HepG2 (cell line): Measurements from ENCODE around the gene CCDC201. TPM values are rescaled to one million over a fixed set of nuclear protein-coding genes. Genes with fewer than 3 reads are reported as not detected.

Source experiments
- ATAC-seq: fragments of 200-7000 bp; cut with Tn5 transposase; 3 replicates; pipeline ENCODE4 v1.9.1; 2020; ENCODE audit warnings: mild to moderate bottlenecking, moderate library complexity
- BruUV-seq: library from RNA; stranded (reverse); fragments of 400-500 nt; replicated peaks from 2 replicates; lab custom pipeline; 2021; lab: Mats Ljungman, UMichigan
- CTCF ChIA-PET: fragments of 300-600 bp; formaldehyde crosslinking; extraction: SDS; loops from one replicate; lab custom pipeline; 2021; ENCODE audit warnings: low total read pairs, inconsistent platforms, low intra/inter-chr PET ratio; lab: Yijun Ruan, JAX
- POLR2A ChIA-PET: fragments of 350-600 bp; sonication (Branson Sonifier 250); formaldehyde crosslinking; loops from one replicate; lab custom pipeline; 2020; ENCODE audit warnings: antibody characterized with exemption, inconsistent platforms; lab: Yijun Ruan, JAX
- DNase-seq: peaks from one replicate; pipeline ENCODE4 v3.0.0-alpha.2; 2015; ENCODE audit warnings: low spot score
- FAIRE-seq: peaks from 3 replicates; lab custom pipeline; 2011; peaks lifted over from hg19 to GRCh38; lab: Jason Lieb, UNC
- H2AFZ ChIP-seq: one replicate; pipeline ENCODE4 v1.6.1; 2011; ENCODE audit warnings: low read length, inconsistent platforms
- H3K27ac ChIP-seq: fragments of 300-600 bp; 3 replicates; pipeline ENCODE4 v1.8.0; 2011; ENCODE audit warnings: mixed run types, mild to moderate bottlenecking, mixed read lengths, low read length, inconsistent platforms; ENCODE audit not compliant: insufficient read depth; ENCODE audit errors: extremely low read length
- H3K27me3 ChIP-seq, 2 experiments: fragments of 200-600 bp in 1 of 2; 2 replicates in 1 of 2; 3 replicates in 1 of 2; pipeline versions ENCODE4 v1.6.0 to v1.8.0; 2011; ENCODE audit warnings: low read length in 2 of 2, mild to moderate bottlenecking in 2 of 2, moderate library complexity in 2 of 2, inconsistent platforms in 1 of 2; ENCODE audit not compliant: insufficient read depth in 2 of 2, control insufficient read depth in 1 of 2
- H3K36me3 ChIP-seq, 2 experiments: fragments of 200-600 bp in 1 of 2; replicated peaks in 1 of 2; 2 replicates in 1 of 2; 3 replicates in 1 of 2; pipeline versions ENCODE4 v1.5.1 to v1.8.0; 2011; ENCODE audit warnings: low read length in 2 of 2, inconsistent platforms in 1 of 2; ENCODE audit not compliant: insufficient read depth in 2 of 2, control insufficient read depth in 1 of 2
- H3K4me1 ChIP-seq: 2 replicates; pipeline ENCODE4 v1.5.1; 2012; ENCODE audit warnings: low read length, inconsistent platforms; ENCODE audit not compliant: insufficient read depth
- H3K4me2 ChIP-seq: 2 replicates; pipeline ENCODE4 v1.6.0; 2011; ENCODE audit warnings: low read depth, low read length, inconsistent platforms
- H3K4me3 ChIP-seq, 3 experiments: fragments of 200-600 bp in 1 of 3; sonication (generic), shearing (Covaris generic) in 1 of 3; replicated peaks in 1 of 3; 2 replicates each; pipeline ENCODE4 v1.5.1; 2011 to 2016; ENCODE audit warnings: low read length in 3 of 3, inconsistent platforms in 2 of 3, low read depth in 2 of 3, mild to moderate bottlenecking in 2 of 3, control low read depth in 1 of 3, mixed read lengths in 1 of 3; ENCODE audit not compliant: insufficient read depth in 1 of 3
- H3K79me2 ChIP-seq: one replicate; pipeline ENCODE4 v1.6.1; 2011; ENCODE audit warnings: low read length, inconsistent platforms; ENCODE audit not compliant: insufficient read depth
- H3K9ac ChIP-seq: 2 replicates; pipeline ENCODE4 v1.6.0; 2011; ENCODE audit warnings: mild to moderate bottlenecking, low read depth, low read length, inconsistent platforms; ENCODE audit not compliant: insufficient read depth
- H3K9me3 ChIP-seq: 2 replicates; pipeline ENCODE4 v1.5.1; 2012; ENCODE audit warnings: mild to moderate bottlenecking, low read length
- H4K20me1 ChIP-seq: 2 replicates; pipeline ENCODE4 v1.6.0; 2011; ENCODE audit warnings: inconsistent platforms, mild to moderate bottlenecking, low read length, moderate library complexity; ENCODE audit not compliant: insufficient read depth
- ADNP ChIP-seq: sonication (generic); formaldehyde crosslinking; IDR thresholded peaks from 2 replicates; pipeline ENCODE4 v1.4.0; 2020; ENCODE audit warnings: missing genetic modification reagents
- ELF3 ChIP-seq: IDR thresholded peaks from 2 replicates; pipeline ENCODE4 v1.6.1; 2016; ENCODE audit warnings: missing genetic modification reagents, missing compliant biosample characterization
- HES4 ChIP-seq: sonication (generic); formaldehyde crosslinking; IDR thresholded peaks from 2 replicates; pipeline ENCODE4 v1.9.0; 2021; ENCODE audit warnings: mild to moderate bottlenecking, missing genetic modification reagents, borderline replicate concordance
- KDM4B ChIP-seq: sonication (generic); formaldehyde crosslinking; IDR thresholded peaks from 2 replicates; pipeline ENCODE4 v1.4.0; 2020; ENCODE audit warnings: missing genetic modification reagents
- KLF12 ChIP-seq: sonication (generic); formaldehyde crosslinking; IDR thresholded peaks from 2 replicates; pipeline ENCODE4 v1.4.0; 2020; ENCODE audit warnings: missing genetic modification reagents, borderline replicate concordance
- POLR2AphosphoS5 ChIP-seq: IDR thresholded peaks from 2 replicates; pipeline ENCODE4 v1.6.1; 2012; ENCODE audit warnings: low read depth, low read length
- SMARCC2 ChIP-seq: fragments of 450-650 bp; IDR thresholded peaks from 2 replicates; pipeline ENCODE4 v1.6.1; 2017; ENCODE audit warnings: antibody characterized with exemption, mild to moderate bottlenecking
- TAF15 ChIP-seq: fragments of 200-400 bp; formaldehyde crosslinking; IDR thresholded peaks from one replicate; pipeline ENCODE4 v1.6.1; 2018; ENCODE audit warnings: mild to moderate bottlenecking, low read depth, low read length; ENCODE audit not compliant: poor library complexity, severe bottlenecking
- ZNF577 ChIP-seq: sonication (generic); formaldehyde crosslinking; IDR thresholded peaks from 2 replicates; pipeline ENCODE4 v1.4.0; 2020; ENCODE audit warnings: mild to moderate bottlenecking, low read depth, missing genetic modification reagents, borderline replicate concordance
- ZNF674 ChIP-seq: sonication (generic); formaldehyde crosslinking; IDR thresholded peaks from 2 replicates; pipeline ENCODE4 v1.5.0; 2020; ENCODE audit warnings: low read depth, mild to moderate bottlenecking, missing genetic modification reagents
- WGBS: methylation state at CpG from one replicate; pipeline ENCODE4 v1.1.6; 2017; ENCODE audit warnings: low lambda C conversion rate; 5-methylcytosine and 5-hydroxymethylcytosine counted together
- in situ Hi-C: cut with HindIII; loops from 2 replicates; pipeline ENCODE4 v1.10.0; 2017; ENCODE audit warnings: low pct_unique_long_range_greater_than_20kb; ENCODE audit not compliant: extremely low pct_ligation_motif_present
- intact Hi-C: fragments of 100-400 bp; cut with micrococcal nuclease; formaldehyde crosslinking; loops from one replicate; pipeline ENCODE4 v1.10.0; 2022; ENCODE audit not compliant: unreplicated experiment
- polyA plus RNA-seq, 8 experiments: library from polyadenylated mRNA; depleted of rRNA in 3 of 8; stranded (reverse) in 7 of 8; unstranded in 1 of 8; fragments of >200 nt; fragmentation: Illumina TruSeq in 4 of 8; extraction: Trizol in 4 of 8; gene quantifications; 2 replicates each; pipeline versions ENCODE4 v1.2.1 to v1.2.3, GENCODE V29; 2011 to 2016; ENCODE audit warnings: low read depth in 4 of 8, missing spikeins in 1 of 8, mixed read lengths in 1 of 8; ENCODE audit not compliant: insufficient read depth in 1 of 8
- total RNA-seq, 5 experiments: library from RNA; depleted of rRNA; stranded (reverse); fragments of >200 nt; fragmentation: Illumina TruSeq; extraction: Trizol; gene quantifications; 2 replicates each; pipeline ENCODE4 v1.2.3, GENCODE V29; 2016; ENCODE audit warnings: low read depth in 1 of 5
- TF ChIP-seq, protein P1 (sequence below), 2 experiments: sonication (generic) in 1 of 2; formaldehyde crosslinking in 1 of 2; IDR thresholded peaks; 2 replicates each; pipeline versions ENCODE4 v1.6.1 to v1.9.0; 2014 to 2022; ENCODE audit warnings: antibody characterized with exemption in 1 of 2, borderline replicate concordance in 1 of 2, inconsistent platforms in 1 of 2, low read depth in 1 of 2, missing genetic modification reagents in 1 of 2
- TF ChIP-seq, protein P2 (sequence below): sonication (generic); formaldehyde crosslinking; IDR thresholded peaks from 2 replicates; pipeline ENCODE4 v1.9.0; 2021; ENCODE audit warnings: missing genetic modification reagents, mild to moderate bottlenecking, borderline replicate concordance
- TF ChIP-seq, protein P3 (sequence below): IDR thresholded peaks from 2 replicates; pipeline ENCODE4 v1.6.1; 2016; ENCODE audit warnings: low read depth

The CCDC201 gene
- total and polyA plus RNA-seq, 2 of the 13 experiments (the other 11 are each of a cell fraction or from before 2014, with no cell fraction given) = 0.92 TPM; not detected in 1

DNA sequence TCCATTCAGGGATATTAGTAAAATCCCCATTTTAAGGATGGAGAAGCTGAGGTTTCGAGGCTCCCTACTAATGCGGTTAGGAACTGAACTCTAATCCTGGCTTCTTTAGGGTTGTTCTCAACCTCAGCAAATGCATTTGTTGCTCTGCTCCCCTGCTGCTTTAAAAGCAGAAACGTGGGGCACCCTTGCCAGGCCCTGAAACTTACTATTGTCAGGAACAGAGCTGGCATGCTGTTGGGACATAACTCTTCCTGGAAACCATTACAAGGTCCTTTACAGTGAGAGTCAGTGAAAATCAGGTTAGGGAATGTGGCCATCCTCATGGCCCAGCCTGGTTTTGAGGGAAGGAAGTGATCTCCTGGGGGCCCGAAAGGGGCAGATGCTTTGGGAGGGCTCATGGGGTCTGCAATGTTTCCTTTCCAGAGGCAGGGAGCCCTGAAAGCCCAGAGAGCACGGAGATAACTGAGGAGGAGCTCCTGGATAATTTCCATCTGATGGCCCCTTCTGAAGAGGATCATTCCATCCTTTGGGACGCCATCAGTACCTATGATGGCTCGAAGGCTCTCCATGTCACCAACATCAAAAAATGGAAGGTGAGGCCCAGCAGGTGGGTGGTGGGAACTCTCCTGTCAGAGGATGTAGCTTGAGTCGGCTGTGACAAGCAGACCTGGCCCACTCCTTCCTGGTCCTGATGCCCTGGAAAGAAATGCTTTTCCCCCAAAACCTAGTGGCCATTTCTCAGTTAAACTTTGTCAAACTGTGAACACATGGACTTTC is 17.4 kb upstream of the CCDC201 start:
- ChIA-PET CTCF (interaction anchor here (0.8 to 1.9 kb wide), 3 partner anchors 18 to 27 kb away, joined by 3 to 11 read pairs (median 4); partner anchors contain the start of gene CCDC201), POLR2A (interaction anchor here (0.9 to 7.2 kb wide), 6 partner anchors 9 to 1896 kb away, joined by 3 to 118 read pairs (median 26); partner anchors contain the start of gene CCDC201)
- Histone ChIP-seq H3K4me2 (peak overlapping the region; percentile 98), H3K4me1 (peaks cover 73% of the 10 kb centered on the region), H3K79me2 (peaks cover 12% of the 10 kb centered on the region), H3K4me3 (peak overlapping the region; percentile 61 to 89 (median 84)), H4K20me1 (peaks cover 40% of the 10 kb centered on the region), H3K9ac (peak overlapping the region; percentile 95), H2AFZ (no peak overlapping the region), H3K27me3 (no peaks in the 10 kb centered on the region; a peak in 1 of 5 replicates), H3K9me3 (no peaks in the 10 kb centered on the region), H3K36me3 (peaks cover 0 to 19% of the 10 kb centered on the region in 2 experiments; a peak in 4 of 5 replicates), H3K27ac (peak overlapping the region; percentile 99)
- FAIRE-seq = no peak
- no TSS peak for BruUV-seq
- no peak for DNase-seq
- WGBS = 75% methylated on average over 5 of the region's 8 CpGs
- in situ Hi-C loops (no loop called here), intact Hi-C loops (no loop called here)
- no peak for ATAC-seq
- TF ChIP-seq KLF12 (no peak), ZNF577 (CRISPR knock-in tag) (no peak), ZNF674 (CRISPR knock-in tag) (no peak), SMARCC2 (no peak), KDM4B (CRISPR knock-in tag) (0 out of 2 replicates have a peak, but pooled peaks have one; percentile 34), TAF15 (no peak), ADNP (no peak), ELF3 (CRISPR knock-in tag) (no peak; the same call in none of the 2 replicates), POLR2AphosphoS5 (peak; percentile 52), HES4 (CRISPR knock-in tag) (no peak)
- TF ChIP-seq, protein P1, sequence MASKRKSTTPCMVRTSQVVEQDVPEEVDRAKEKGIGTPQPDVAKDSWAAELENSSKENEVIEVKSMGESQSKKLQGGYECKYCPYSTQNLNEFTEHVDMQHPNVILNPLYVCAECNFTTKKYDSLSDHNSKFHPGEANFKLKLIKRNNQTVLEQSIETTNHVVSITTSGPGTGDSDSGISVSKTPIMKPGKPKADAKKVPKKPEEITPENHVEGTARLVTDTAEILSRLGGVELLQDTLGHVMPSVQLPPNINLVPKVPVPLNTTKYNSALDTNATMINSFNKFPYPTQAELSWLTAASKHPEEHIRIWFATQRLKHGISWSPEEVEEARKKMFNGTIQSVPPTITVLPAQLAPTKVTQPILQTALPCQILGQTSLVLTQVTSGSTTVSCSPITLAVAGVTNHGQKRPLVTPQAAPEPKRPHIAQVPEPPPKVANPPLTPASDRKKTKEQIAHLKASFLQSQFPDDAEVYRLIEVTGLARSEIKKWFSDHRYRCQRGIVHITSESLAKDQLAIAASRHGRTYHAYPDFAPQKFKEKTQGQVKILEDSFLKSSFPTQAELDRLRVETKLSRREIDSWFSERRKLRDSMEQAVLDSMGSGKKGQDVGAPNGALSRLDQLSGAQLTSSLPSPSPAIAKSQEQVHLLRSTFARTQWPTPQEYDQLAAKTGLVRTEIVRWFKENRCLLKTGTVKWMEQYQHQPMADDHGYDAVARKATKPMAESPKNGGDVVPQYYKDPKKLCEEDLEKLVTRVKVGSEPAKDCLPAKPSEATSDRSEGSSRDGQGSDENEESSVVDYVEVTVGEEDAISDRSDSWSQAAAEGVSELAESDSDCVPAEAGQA (IDR thresholded peaks at IDR 0.05; ENCODE audit: low read depth) = 0 out of 2 replicates have a peak, but pooled peaks have one; percentile 44
- TF ChIP-seq, protein P1 (CRISPR knock-in tag; IDR thresholded peaks at IDR 0.05; ENCODE audit: borderline replicate concordance) = peak; percentile 78; the same call in 1 of the 2 replicates
- TF ChIP-seq, protein P2, sequence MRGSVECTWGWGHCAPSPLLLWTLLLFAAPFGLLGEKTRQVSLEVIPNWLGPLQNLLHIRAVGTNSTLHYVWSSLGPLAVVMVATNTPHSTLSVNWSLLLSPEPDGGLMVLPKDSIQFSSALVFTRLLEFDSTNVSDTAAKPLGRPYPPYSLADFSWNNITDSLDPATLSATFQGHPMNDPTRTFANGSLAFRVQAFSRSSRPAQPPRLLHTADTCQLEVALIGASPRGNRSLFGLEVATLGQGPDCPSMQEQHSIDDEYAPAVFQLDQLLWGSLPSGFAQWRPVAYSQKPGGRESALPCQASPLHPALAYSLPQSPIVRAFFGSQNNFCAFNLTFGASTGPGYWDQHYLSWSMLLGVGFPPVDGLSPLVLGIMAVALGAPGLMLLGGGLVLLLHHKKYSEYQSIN (CRISPR knock-in tag) = no peak; the same call in 1 of the 2 replicates
- TF ChIP-seq, protein P3, sequence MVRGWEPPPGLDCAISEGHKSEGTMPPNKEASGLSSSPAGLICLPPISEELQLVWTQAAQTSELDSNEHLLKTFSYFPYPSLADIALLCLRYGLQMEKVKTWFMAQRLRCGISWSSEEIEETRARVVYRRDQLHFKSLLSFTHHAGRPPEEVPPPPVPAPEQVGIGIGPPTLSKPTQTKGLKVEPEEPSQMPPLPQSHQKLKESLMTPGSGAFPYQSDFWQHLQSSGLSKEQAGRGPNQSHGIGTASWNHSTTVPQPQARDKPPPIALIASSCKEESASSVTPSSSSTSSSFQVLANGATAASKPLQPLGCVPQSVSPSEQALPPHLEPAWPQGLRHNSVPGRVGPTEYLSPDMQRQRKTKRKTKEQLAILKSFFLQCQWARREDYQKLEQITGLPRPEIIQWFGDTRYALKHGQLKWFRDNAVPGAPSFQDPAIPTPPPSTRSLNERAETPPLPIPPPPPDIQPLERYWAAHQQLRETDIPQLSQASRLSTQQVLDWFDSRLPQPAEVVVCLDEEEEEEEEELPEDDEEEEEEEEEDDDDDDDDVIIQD = no peak
